ENCODE data around the gene RINT1. TPM values are rescaled to one million over a fixed set of nuclear protein-coding genes. Genes with fewer than 3 reads are reported as not detected.

Gene RINT1
- total RNA-seq, 2 experiments from 2014 or later = 23.3 to 26.7 TPM

DNA sequence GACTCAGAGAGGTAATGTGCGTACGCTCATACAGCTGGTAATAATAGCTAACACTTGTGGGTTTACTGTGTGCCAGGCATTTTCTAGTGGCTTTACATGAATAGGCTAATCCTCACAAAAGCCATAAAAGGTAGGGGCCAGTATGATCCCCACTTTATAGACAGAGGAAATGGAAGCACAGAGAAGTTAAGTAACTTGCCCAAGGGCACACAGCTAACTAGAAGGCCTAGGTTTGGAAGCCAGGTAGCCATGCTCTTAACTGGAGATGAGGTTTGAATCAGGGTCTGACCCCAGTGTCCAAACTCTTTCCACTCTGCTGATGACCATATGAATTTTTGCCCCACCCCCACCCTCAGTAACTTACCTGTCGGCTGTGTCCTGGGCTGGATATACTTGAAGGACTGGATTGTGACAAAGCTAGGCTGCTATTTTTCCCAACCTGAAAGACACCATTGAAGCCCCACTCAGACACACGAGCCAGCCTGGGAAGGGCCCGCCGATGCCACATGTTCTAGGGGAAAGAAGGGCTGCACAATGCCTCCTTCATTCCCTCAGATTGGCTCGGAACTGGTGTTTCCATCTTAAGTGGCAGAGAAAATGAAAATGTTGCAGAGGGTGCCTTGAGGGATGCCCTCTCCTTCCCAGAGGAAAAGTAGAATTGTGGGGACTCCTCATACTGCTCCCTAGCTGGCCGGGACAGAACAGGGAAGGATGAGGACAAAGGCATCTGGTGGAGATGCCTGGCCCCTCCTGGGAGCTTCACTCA lies 78.3 kb downstream of the RINT1 start:
- CTCF ChIA-PET = no interaction called here
- Mint-ChIP-seq H3K27ac (no peak overlapping the region), H3K9me3 (no peaks in the 10 kb centered on the region)

DNA sequence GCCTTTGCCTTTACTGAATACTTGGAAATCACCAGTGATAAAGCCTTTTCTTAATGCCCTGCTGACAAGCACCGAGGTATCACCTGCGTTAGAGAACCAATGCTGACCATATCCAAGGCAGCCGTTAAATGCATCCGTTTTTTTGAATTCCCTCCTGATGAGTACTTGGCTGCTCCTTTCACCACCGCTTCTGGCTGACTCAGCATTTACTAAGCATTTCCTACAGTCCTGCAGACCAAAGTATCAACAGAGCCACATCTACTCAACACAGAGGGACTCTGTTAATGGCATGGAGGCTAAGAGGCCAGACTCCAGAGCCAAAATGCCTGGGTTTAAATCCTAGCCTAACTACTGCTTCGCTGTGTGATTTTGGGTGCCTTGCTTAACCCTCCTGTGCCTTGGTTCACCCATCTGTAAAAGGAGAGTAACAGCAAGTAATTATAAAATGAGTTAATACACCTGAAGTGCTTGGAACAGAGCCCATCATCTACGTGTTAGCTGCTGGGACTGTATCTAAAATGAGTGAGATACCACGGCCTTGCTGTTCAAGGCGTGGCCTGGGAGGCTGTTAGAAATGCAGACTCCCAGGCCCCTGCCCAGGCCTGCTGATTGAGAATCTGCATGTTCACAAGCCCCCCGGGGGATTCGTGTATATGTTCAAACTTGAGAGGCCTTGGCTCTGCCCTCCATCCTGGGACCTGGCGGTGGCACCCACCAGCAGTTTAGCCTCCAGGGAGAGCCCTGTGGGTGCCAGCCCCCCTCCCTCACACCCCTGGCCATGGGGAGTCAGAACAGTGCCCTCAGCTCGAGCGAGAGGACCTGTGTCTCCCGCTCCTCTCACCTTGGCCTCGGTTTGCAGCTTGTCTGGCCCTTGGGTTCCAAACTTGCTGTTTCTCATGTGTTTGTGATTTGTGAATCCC lies 80.1 kb downstream of the RINT1 start:
- Mint-ChIP-seq H3K9me3 (no peaks in the 10 kb centered on the region), H3K27ac (no peak overlapping the region), H3K4me1 (ENCODE audit: low read depth) (no peaks in the 10 kb centered on the region), H3K27me3 (no peaks in the 10 kb centered on the region), H3K36me3 (peaks cover 9% of the 10 kb centered on the region), H3K4me3 (no peak overlapping the region)
- CTCF ChIA-PET = no interaction called here
- no peak for DNase-seq
- POLR2A ChIA-PET = no interaction called here
- intact Hi-C loops (cut with micrococcal nuclease) = no loop called here

More for the DNA sequence above, 78.3 kb downstream of the RINT1 start:
- Mint-ChIP-seq H3K4me1 (ENCODE audit: low read depth) (no peaks in the 10 kb centered on the region), H3K27me3 (no peaks in the 10 kb centered on the region), H3K36me3 (peaks cover 9% of the 10 kb centered on the region), H3K4me3 (no peak overlapping the region)
- no peak for DNase-seq
- POLR2A ChIA-PET = no interaction called here
- intact Hi-C loops (cut with micrococcal nuclease) = no loop called here

DNA sequence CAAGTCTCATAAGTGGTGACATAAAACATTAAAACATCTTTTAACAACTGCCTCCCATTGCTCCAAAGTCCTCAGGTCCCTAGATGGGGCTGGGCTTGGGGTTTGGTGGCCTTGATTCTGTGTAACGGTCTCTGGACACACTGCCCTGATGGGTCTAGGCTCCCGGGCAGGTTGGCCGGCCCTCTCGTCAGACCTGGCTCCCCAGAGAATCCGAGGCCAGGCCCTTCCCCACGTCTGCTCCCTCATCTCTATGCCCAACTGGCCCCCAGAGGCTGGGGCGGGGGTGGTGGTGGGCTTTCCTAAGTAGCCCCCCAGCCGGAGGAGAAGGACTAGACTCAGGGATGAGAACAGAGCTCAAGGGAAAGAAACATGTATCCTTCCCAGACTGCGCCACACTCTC lies 80.8 kb downstream of the RINT1 start:
- H3K27me3 Mint-ChIP-seq = no peaks in the 10 kb centered on the region
- no peaks in the 10 kb centered on the region for H3K4me1 Mint-ChIP-seq (ENCODE audit: low read depth)
- peaks cover 9% of the 10 kb centered on the region for H3K36me3 Mint-ChIP-seq
- no peaks in the 10 kb centered on the region for H3K9me3 Mint-ChIP-seq
- POLR2A ChIA-PET = no interaction called here
- CTCF ChIA-PET = no interaction called here
- no peak overlapping the region for H3K4me3 Mint-ChIP-seq
- DNase-seq = no peak
- H3K27ac Mint-ChIP-seq = no peak overlapping the region
- intact Hi-C loops (cut with micrococcal nuclease) = no loop called here

DNA sequence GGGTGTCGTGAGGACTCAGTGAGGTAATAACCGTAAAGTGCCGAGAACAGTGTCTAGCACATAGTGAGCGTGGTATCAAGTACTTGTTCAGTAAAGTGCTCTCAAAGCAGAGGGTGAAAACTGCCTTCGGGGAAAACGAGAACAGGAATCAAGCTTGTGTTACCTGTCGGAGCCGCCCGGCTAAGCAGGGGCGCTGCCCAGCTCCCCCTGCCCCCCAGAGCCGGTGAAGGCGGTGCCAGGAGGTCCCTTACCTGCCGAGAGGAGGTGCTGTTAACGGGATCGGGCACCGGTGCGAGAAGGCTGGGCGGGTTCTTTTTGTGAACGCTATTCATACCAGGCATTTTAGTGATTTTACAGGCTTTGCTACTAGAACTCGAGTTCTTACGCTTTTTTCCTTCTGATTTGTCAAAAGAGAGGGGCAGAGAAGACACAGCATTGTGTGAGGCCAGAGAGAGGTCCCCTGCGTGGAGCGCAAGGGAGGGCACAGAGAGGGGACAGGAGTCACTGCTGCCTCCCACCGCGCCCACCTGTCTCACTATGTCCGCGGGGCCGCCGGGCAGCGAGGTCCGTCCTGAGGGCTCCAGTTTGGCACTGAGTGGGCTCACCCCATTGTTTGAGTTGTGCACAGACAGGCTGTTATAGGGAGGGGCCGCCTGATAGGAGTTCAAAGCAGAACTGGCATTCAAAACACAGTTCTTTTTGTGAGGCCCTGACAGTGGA lies 81.8 kb downstream of the RINT1 start:
- CTCF ChIA-PET = interaction anchor here (0.5 kb wide), 1 partner anchor 73 kb away, joined by 3 read pairs; no protein-coding TSS in a partner anchor
- POLR2A ChIA-PET = no interaction called here
- intact Hi-C loops (cut with micrococcal nuclease) = no loop called here
- DNase-seq = no peak
- Mint-ChIP-seq H3K36me3 (peaks cover 13% of the 10 kb centered on the region), H3K4me1 (ENCODE audit: low read depth) (no peaks in the 10 kb centered on the region), H3K27ac (no peak overlapping the region), H3K9me3 (no peaks in the 10 kb centered on the region), H3K4me3 (no peak overlapping the region), H3K27me3 (no peaks in the 10 kb centered on the region)

DNA sequence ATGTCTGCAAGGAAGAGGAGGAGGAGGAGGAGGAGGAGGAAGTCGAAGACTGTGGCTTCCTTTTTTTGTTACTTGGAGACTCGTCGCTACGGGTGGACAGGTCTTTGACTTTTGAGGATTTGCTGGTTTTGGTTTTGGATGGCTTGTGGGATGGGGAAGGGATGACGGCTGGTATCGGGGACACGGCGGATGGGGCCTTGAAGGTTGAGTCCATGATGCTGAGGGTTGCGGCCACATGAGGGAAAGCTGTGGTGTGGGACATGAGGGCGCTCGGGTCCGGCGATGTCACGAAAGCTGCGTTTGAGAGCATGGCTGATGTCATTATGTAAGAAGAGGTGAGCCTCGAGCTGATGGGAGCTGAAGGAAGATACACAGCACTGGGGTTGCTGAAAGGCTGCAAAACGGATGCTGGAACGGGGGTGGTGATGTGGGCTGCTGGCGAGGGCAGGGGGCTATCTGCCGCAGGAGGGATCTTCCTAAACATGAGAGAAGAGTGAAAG lies 82.4 kb downstream of the RINT1 start:
- CTCF ChIA-PET = no interaction called here
- intact Hi-C loops (cut with micrococcal nuclease) = no loop called here
- peaks cover 14% of the 10 kb centered on the region for H3K36me3 Mint-ChIP-seq
- H3K4me3 Mint-ChIP-seq = no peak overlapping the region
- no peaks in the 10 kb centered on the region for H3K9me3 Mint-ChIP-seq
- H3K27ac Mint-ChIP-seq = no peak overlapping the region
- no peaks in the 10 kb centered on the region for H3K27me3 Mint-ChIP-seq
- DNase-seq = no peak
- POLR2A ChIA-PET = no interaction called here
- no peaks in the 10 kb centered on the region for H3K4me1 Mint-ChIP-seq (ENCODE audit: low read depth)

Other genes with a start within 250 kb of the RINT1 start
- gene SRPK2, start 143.3 kb upstream of the RINT1 start, total RNA-seq = 10 to 100 TPM; 39.1 to 40.6 TPM
- gene PUS7, start 9.9 kb upstream of the RINT1 start, total RNA-seq = 10 to 100 TPM; 16.9 to 20.3 TPM
- not detected for gene EFCAB10, start 49.3 kb downstream of the RINT1 start, total RNA-seq

Data from activated CD4-positive, alpha-beta memory T cell treated with anti-CD3 and anti-CD28 coated beads for 36 hours (primary cell).